Dermis blood vessel endothelial cell (primary cell): ENCODE measurements around the gene GPR27. TPM values are rescaled to one million over a fixed set of nuclear protein-coding genes. Genes with fewer than 3 reads are reported as not detected.

Source experiments
- DNase-seq: peaks from one replicate; pipeline ENCODE4 v3.0.0; 2010
- total RNA-seq: library from RNA; depleted of rRNA; stranded (reverse); fragments of >200 nt; gene quantifications from 2 replicates; pipeline ENCODE4 v1.2.3, GENCODE V29; 2014

Gene GPR27
- total RNA-seq, 1 donor from 2014 or later, result not detected

- no peak for DNase-seq
Measured at GRCh38 chr3:71786551-71786950, 32.9 kb downstream of the GPR27 start.

DNA sequence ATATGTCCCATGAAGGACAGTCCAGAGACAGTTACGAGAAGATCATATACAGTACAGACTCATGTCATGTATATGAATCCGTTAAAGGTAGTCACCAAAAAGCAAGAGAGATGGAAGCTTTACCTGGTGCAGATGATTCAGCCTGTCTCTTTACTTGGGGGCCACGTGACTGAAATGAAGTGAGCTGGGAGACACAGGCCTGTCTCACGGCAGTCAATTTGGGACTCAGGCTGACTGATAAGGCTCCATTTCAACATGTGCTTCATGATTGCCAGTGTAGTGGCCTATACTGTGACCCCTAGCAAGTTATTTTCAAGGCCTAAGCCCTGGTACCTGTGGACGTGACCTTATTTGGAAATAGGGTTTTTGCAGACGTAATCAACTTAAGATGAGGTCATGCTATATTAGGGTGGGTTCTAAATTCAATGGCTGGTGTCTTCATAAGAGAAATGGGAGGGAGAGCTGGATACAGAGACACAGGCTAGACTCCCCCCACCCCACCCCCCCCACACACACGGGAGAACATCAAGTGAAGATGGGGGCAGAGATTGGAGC, 34.3 kb downstream of the GPR27 start:
- no peak for DNase-seq

- DNase-seq, result no peak
Measured at GRCh38 chr3:71789922-71790321, 36.3 kb downstream of the GPR27 start.

DNA sequence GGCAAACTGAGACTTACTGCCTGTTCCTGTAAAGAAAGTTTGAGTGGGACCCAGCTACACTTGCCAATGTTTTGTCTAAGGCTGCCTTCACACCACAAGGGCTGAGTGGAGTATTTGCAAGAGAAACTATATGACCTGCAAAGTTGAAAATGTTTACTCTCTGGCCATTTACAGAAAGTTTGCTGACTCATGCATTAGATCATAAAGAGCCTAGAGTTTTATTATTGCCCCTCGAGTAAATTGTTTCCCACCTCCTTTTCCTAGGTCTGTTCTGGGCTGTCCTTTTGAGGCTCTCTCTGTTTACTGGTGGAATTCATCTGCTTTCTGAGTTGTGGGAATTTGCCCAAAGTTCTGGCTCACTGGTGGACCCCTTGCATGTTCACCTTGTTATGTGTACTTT, 38.0 kb downstream of the GPR27 start:
- no peak for DNase-seq

- no peak for DNase-seq
Measured at GRCh38 chr3:71796290-71796689, 42.6 kb downstream of the GPR27 start.

DNA sequence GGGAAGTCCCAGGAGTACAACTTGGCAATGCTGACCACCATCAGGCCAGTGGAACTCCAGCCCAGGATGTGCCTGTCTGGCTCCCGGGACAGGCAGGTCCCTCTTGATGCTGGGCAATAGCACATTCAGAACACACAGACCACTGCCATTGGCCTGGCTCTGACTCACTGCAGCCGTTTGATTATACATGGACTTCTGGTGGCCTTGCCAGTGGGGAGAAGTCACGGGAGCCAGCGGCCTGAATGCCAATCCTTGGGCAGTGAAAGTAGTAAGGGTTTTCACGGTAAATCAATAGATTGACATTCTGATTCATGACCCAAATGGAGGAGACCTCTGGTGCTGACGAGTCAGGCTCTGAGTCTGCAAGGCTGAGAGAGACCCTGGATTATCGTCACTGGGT, 43.8 kb downstream of the GPR27 start:
- DNase-seq, result no peak

DNA sequence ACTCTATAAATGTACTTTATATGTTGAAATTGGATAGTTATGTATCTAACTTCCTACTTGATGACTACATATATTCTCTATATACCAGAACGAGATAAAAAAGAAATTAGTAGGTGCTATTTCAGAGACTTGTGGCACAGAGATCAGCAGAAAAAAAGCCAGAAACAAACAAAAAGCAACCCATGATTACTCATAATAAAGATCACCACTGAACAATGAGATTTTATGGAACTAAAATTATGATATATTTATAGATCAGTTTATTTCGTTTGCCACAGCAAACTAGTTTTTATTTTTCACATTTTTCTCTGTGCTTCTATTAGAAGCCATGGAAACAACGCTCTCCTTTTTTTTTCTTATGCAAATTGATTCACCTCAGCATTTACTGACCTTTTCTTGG, 46.4 kb downstream of the GPR27 start:
- DNase-seq, result no peak

DNA sequence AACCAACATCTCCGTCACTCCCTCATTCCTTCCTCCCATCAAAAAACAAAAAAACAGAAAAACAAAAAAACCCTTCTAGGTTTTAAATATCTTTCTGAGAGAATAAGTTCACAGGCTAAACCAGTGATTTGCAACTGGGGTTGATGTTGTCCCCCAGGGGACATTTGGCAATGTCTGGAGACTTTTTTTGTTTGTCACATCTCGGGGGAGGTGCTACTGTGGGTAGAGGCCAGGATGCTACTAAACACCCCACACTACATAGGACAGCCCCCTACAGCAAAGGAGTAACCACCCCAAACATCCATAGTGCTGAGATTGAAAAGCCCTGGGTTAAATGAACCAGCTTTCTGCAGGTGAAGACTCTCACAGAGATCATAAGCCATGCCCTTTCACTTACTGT, 48.3 kb downstream of the GPR27 start:
- no peak for DNase-seq

GRCh38 chr3:71803248-71803647, 49.6 kb downstream of the GPR27 start:
- no peak for DNase-seq

- DNase-seq, result no peak
Measured at GRCh38 chr3:71805199-71805598, 51.5 kb downstream of the GPR27 start.

DNA sequence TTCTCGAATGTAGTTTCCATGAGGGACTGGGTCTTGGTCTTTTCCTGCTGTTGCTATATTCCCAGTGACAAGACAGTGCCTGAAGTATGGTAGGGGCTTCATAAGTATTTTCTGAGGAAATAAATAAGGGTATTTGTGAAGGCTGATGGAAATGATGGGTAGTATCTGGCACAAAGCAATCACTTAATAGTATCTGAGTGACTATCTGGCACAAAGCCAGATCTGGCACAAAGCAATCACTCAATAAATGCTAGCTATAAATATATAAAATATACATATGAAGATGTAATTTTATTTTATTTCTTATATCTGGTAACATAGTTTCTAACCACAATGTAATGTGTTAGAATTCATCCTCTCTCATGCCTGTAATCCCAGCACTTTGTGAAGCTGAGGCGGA, 52.0 kb downstream of the GPR27 start:
- no peak for DNase-seq

Other genes with a start within 250 kb of the GPR27 start
- 70.8 and 72.3 TPM in 2 replicates for gene FOXP1, start 170.1 kb upstream of the GPR27 start, total RNA-seq
- gene EIF4E3, start 28.5 kb upstream of the GPR27 start, total RNA-seq, result 2.5 and 2.6 TPM in 2 replicates
- not detected in 2 replicates for gene PROK2, start 31.3 kb downstream of the GPR27 start, total RNA-seq